Astrocyte of the cerebellum (primary cell): Measurements from ENCODE around the gene CNST.

Experiments used
- DNase-seq: peaks from one replicate; pipeline ENCODE4 v3.0.0-alpha.2; 2011; ENCODE audit warnings: low read depth
- H3K4me3 ChIP-seq: 2 replicates; pipeline ENCODE4 v1.5.1; 2011; ENCODE audit warnings: mild to moderate bottlenecking, low read depth, low read length, moderate library complexity
- CTCF ChIP-seq: IDR thresholded peaks from 2 replicates; pipeline ENCODE4 v1.5.1; 2012; ENCODE audit warnings: low read length, low read depth, moderate library complexity, mild to moderate bottlenecking; ENCODE audit errors: missing control alignments
- in situ Hi-C: cut with HindIII; loops from 2 replicates; pipeline ENCODE4 v1.10.0; 2017; ENCODE audit warnings: low sequenced_read_pairs

The CNST gene

GRCh38 chr1:246580497-246581370, 14.5 kb downstream of the CNST start:
- in situ Hi-C loops, result no loop called here
- TF ChIP-seq CTCF, result no peak
- DNase-seq, result no peak
- H3K4me3 ChIP-seq, result no peak overlapping the region

GRCh38 chr1:246582301-246583055, 16.2 kb downstream of the CNST start:
- no peak for DNase-seq
- TF ChIP-seq CTCF, result no peak
- in situ Hi-C loops, result no loop called here
- no peak overlapping the region for H3K4me3 ChIP-seq

GRCh38 chr1:246583056-246583440, 16.8 kb downstream of the CNST start:
- no peak for TF ChIP-seq CTCF
- no peak overlapping the region for H3K4me3 ChIP-seq
- no peak for DNase-seq
- in situ Hi-C loops, result no loop called here

GRCh38 chr1:246583448-246584185, 17.4 kb downstream of the CNST start:
- in situ Hi-C loops, result no loop called here
- H3K4me3 ChIP-seq, result no peak overlapping the region
- TF ChIP-seq CTCF, result no peak
- no peak for DNase-seq

GRCh38 chr1:246587032-246587431, 20.8 kb downstream of the CNST start:
- no peak overlapping the region for H3K4me3 ChIP-seq
- in situ Hi-C loops, result no loop called here
- TF ChIP-seq CTCF, result no peak
- no peak for DNase-seq

- TF ChIP-seq CTCF, result no peak
- no peak overlapping the region for H3K4me3 ChIP-seq
- no peak for DNase-seq
- in situ Hi-C loops, result no loop called here
Observed at GRCh38 chr1:246587606-246588005, 21.4 kb downstream of the CNST start.
